Measurements from ENCODE around the gene KLHL4.
"Not testable (repeated sequence)": the region's sequence is repeated elsewhere in the genome, so short reads cannot be mapped to it uniquely, and the experiment has no call there.

KLHL4 gene

GRCh38 chrX:87663421-87663820, 145.8 kb downstream of the KLHL4 start:
- no peak for DNase-seq (ENCODE audit: low read depth, low spot score)

- DNase-seq (ENCODE audit: low read depth, low spot score): peak; percentile 40
These were observed 146.8 kb downstream of the KLHL4 start for GRCh38 chrX:87664381-87664780.

- DNase-seq (ENCODE audit: low read depth, low spot score): no peak
These were observed 162.2 kb downstream of the KLHL4 start for GRCh38 chrX:87679849-87680248.

- no peak for DNase-seq (ENCODE audit: low read depth, low spot score)
These were observed 170.1 kb downstream of the KLHL4 start for GRCh38 chrX:87687703-87688102.

- not testable (repeated sequence) for DNase-seq (ENCODE audit: low read depth, low spot score)
These were observed 170.6 kb downstream of the KLHL4 start for GRCh38 chrX:87688113-87688748.

GRCh38 chrX:87689218-87689617, 171.6 kb downstream of the KLHL4 start:
- DNase-seq (ENCODE audit: low read depth, low spot score): not testable (repeated sequence)

GRCh38 chrX:87693204-87693603, 175.6 kb downstream of the KLHL4 start:
- DNase-seq (ENCODE audit: low read depth, low spot score): no peak

GRCh38 chrX:87697409-87697808, 179.8 kb downstream of the KLHL4 start:
- DNase-seq (ENCODE audit: low read depth, low spot score): no peak

- DNase-seq (ENCODE audit: low read depth, low spot score): peak; percentile 3
These were observed 185.2 kb downstream of the KLHL4 start for GRCh38 chrX:87702795-87703194.

GRCh38 chrX:87703469-87703868, 185.9 kb downstream of the KLHL4 start:
- not testable (repeated sequence) for DNase-seq (ENCODE audit: low read depth, low spot score)

- DNase-seq (ENCODE audit: low read depth, low spot score): no peak
These were observed 188.5 kb downstream of the KLHL4 start for GRCh38 chrX:87706134-87706533.

- no peak for DNase-seq (ENCODE audit: low read depth, low spot score)
These were observed 193.0 kb downstream of the KLHL4 start for GRCh38 chrX:87710580-87710979.

Data from astrocyte of the hippocampus (primary cell).